ENCODE measurements around the gene MMP15. TPM values are rescaled to one million over a fixed set of nuclear protein-coding genes. Genes with fewer than 3 reads are reported as not detected.
"Not testable (repeated sequence)": the region's sequence is repeated elsewhere in the genome, so short reads cannot be mapped to it uniquely, and the experiment has no call there.

The MMP15 gene
- total and polyA plus RNA-seq, 8 donors = 8.1 to 140 (median 22.2) TPM

DNA sequence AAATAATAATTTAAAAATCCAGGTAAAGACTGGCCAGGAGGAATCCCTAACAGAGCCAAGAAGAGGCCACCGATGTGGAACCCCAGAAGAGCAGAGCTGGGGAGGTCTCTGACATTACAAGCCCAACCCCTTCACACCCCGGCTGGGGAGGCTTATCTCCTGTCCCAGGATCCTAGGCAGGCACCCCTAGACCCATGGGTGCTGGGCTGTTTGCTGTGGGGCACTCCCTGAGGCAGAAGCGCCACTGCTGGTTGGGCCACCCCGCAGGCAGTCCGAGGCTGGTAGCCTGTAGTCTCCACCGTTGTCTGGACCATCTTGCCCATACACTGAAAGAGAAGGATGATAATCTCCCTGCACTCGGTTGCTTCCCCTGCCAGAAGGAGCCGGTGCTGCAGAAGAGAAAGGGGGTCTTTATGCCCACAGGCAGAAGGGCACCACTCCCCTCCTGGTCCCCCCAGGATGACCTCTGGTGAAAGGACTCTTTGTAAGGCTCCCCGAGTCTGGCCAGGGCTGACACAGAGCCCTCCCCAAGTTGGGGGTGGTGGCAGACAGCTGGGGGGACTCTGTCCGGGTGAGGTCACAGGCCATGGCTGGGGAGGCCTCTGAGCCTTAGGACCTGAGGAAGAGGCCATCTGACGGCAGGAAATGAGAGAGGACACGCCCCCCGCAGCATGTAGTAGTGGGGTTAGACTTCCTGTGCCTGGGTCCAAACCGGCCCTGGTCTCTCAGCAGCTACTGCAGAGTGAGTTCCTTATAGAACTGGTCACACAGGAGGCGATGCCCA is 69.4 kb downstream of the MMP15 start:
- intact Hi-C loops (cut with DNase I; ENCODE audit: low total_unique reads) = no loop called here
- no peak for DNase-seq
- no peaks in the 10 kb centered on the region for H3K9me3 ChIP-seq
- H3K27ac ChIP-seq = no peak overlapping the region
- WGBS, 5 donors = 63 to 78% (median 75%) methylated on average over 13 to 15 of the region's 15 CpGs
- TF ChIP-seq POLR2AphosphoS5 (IDR thresholded peaks at IDR 0.05) = no peak
- TF ChIP-seq POLR2A (IDR thresholded peaks at IDR 0.05) = no peak
- TF ChIP-seq, protein P1, sequence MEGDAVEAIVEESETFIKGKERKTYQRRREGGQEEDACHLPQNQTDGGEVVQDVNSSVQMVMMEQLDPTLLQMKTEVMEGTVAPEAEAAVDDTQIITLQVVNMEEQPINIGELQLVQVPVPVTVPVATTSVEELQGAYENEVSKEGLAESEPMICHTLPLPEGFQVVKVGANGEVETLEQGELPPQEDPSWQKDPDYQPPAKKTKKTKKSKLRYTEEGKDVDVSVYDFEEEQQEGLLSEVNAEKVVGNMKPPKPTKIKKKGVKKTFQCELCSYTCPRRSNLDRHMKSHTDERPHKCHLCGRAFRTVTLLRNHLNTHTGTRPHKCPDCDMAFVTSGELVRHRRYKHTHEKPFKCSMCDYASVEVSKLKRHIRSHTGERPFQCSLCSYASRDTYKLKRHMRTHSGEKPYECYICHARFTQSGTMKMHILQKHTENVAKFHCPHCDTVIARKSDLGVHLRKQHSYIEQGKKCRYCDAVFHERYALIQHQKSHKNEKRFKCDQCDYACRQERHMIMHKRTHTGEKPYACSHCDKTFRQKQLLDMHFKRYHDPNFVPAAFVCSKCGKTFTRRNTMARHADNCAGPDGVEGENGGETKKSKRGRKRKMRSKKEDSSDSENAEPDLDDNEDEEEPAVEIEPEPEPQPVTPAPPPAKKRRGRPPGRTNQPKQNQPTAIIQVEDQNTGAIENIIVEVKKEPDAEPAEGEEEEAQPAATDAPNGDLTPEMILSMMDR (IDR thresholded peaks at IDR 0.05) = no peak
- TF ChIP-seq EP300 (IDR thresholded peaks at IDR 0.05) = no peak
- peaks cover 0 to 14% (median 0%) of the 10 kb centered on the region in 3 donors for H3K27me3 ChIP-seq
- H3K4me1 ChIP-seq = peaks cover 0 to 7% (median 0%) of the 10 kb centered on the region in 4 donors
- no peaks in the 10 kb centered on the region for H3K36me3 ChIP-seq
- no peak overlapping the region for H3K4me3 ChIP-seq

DNA sequence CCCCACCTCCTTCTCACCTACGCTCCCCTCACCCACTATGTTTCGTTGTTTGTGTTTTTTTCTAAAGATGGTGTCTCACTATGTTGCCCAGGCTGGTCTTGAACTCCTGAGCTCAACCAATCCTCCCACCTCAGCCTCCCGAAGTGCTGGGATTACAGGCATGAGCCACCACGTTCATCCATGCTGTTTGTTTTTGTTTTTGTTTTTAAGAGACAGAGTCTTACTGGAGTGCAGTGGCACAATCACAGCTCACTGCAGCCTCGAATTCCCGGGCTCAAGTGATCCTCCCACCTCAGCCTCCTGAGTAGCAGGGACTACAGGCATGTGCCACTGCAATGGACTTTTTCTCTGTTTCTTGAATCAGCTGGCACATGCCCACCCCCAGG is 70.0 kb downstream of the MMP15 start:
- H3K9me3 ChIP-seq; H3K4me1 ChIP-seq; DNase-seq; H3K36me3 ChIP-seq; intact Hi-C loops (cut with DNase I; ENCODE audit: low total_unique reads); H3K4me3 ChIP-seq; H3K27ac ChIP-seq: not testable (repeated sequence)
- 69 to 84% (median 79%) methylated on average over 6 of the region's 6 CpGs for WGBS, 5 donors
- peaks cover 0 to 14% (median 0%) of the 10 kb centered on the region in 3 donors for H3K27me3 ChIP-seq

DNA sequence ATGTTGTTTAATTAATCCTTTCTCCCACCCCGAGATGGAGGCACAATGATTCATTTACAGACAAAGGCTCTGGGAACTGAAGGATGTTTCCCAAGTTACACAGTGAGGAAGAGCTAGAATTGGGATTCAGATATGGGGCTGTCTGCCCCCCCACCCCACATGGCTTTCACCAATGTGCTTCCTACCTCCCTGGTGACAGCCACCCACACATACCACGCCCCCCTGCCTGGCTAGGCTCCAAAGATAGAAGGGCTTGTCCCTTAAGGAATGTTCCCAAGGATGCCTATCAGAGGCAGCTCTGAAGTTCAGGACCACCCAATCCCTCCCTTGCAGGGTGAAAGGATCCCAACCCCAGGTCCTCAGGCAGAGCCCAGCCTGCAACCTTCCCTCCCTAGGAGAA is 70.7 kb downstream of the MMP15 start:
- no peaks in the 10 kb centered on the region for H3K36me3 ChIP-seq
- H3K27ac ChIP-seq = no peak overlapping the region
- no peak overlapping the region for H3K4me3 ChIP-seq
- intact Hi-C loops (cut with DNase I; ENCODE audit: low total_unique reads) = no loop called here
- no peaks in the 10 kb centered on the region for H3K9me3 ChIP-seq
- DNase-seq = no peak
- 29 to 58% (median 37%) methylated on average over 2 of the region's 2 CpGs for WGBS, 5 donors
- H3K27me3 ChIP-seq = peaks cover 0 to 14% (median 0%) of the 10 kb centered on the region in 3 donors
- H3K4me1 ChIP-seq = peaks cover 0 to 7% (median 0%) of the 10 kb centered on the region in 4 donors
- no peak for TF ChIP-seq EP300 (IDR thresholded peaks at IDR 0.05)
- TF ChIP-seq, protein P1 (IDR thresholded peaks at IDR 0.05) = no peak
- TF ChIP-seq POLR2A (IDR thresholded peaks at IDR 0.05) = no peak
- TF ChIP-seq POLR2AphosphoS5 (IDR thresholded peaks at IDR 0.05) = no peak

Small RNA genes lying within 50 kb of the gene (small RNA-seq; reads per million reads assigned to genes)
- 0 reads per million in 4 donors for gene RF00019

Other genes with a start within 250 kb of the MMP15 start
- 100 to 1,000 TPM in 1 of 5 donors, 10 to 100 TPM in 3, 1 to 10 TPM in 1; 2.3 to 249 (median 40.0) TPM for gene KIFC3, start 223.3 kb upstream of the MMP15 start, total RNA-seq
- 10 to 100 TPM; 21.1 to 46.6 (median 22.1) TPM for gene KIFC3, start 223.3 kb upstream of the MMP15 start, polyA plus RNA-seq
- gene CNGB1, start 54.6 kb upstream of the MMP15 start, total RNA-seq = 10 to 100 TPM in 1 of 5 donors, under 1 TPM in 1, not detected in 3; 0.73 to 18.0 TPM
- under 1 TPM in 1 of 3 donors, not detected in 2; 0.08 TPM for gene CNGB1, start 54.6 kb upstream of the MMP15 start, polyA plus RNA-seq
- 10 to 100 TPM in 1 of 5 donors, 1 to 10 TPM in 3, not detected in 1; 2.4 to 11.0 (median 5.3) TPM for gene ZNF319, start 25.1 kb upstream of the MMP15 start, total RNA-seq
- 1 to 10 TPM; 1.4 to 2.7 (median 2.2) TPM for gene ZNF319, start 25.1 kb upstream of the MMP15 start, polyA plus RNA-seq
- 10 to 100 TPM in 2 of 5 donors, 1 to 10 TPM in 3; 4.1 to 54.0 (median 8.1) TPM for gene USB1, start 24.3 kb upstream of the MMP15 start, total RNA-seq
- 10 to 100 TPM; 18.9 to 28.6 (median 28.0) TPM for gene USB1, start 24.3 kb upstream of the MMP15 start, polyA plus RNA-seq
- gene CFAP20, start 103.6 kb downstream of the MMP15 start, total RNA-seq = 10 to 100 TPM in 4 of 5 donors, under 1 TPM in 1; 0.58 to 81.7 (median 25.1) TPM
- 10 to 100 TPM; 15.3 to 36.0 (median 22.5) TPM for gene CFAP20, start 103.6 kb downstream of the MMP15 start, polyA plus RNA-seq
- gene CSNK2A2, start 172.4 kb downstream of the MMP15 start, total RNA-seq = 10 to 100 TPM; 13.4 to 83.0 (median 48.3) TPM
- 10 to 100 TPM; 22.8 to 47.2 (median 30.7) TPM for gene CSNK2A2, start 172.4 kb downstream of the MMP15 start, polyA plus RNA-seq

Measured in stomach (tissue), 9 donors.